T-helper 2 cell treated with Interferon-gamma antibody and Interleukin-4, amounts not matched to agents 5 μg/mL and 100 μg/mL, for 36 hours (primary cell): ENCODE measurements around the gene SH3RF3.
A peak's percentile ranks its signal among the peaks of the same experiment; 100 is the strongest.

Source experiments
- DNase-seq: peaks from one replicate; pipeline ENCODE4 v3.0.0; 2021; ENCODE audit warnings: low spot score
- H3K27ac Mint-ChIP-seq: one replicate; pipeline ENCODE4 v1.8.0; 2021; ENCODE audit warnings: mild to moderate bottlenecking, mixed read lengths
- H3K27me3 Mint-ChIP-seq: one replicate; pipeline ENCODE4 v1.8.0; 2021; ENCODE audit warnings: low read depth, mixed read lengths
- H3K36me3 Mint-ChIP-seq: one replicate; pipeline ENCODE4 v1.8.0; 2021; ENCODE audit warnings: low read depth, mixed read lengths
- H3K4me1 Mint-ChIP-seq: one replicate; pipeline ENCODE4 v1.8.0; 2021; ENCODE audit warnings: low read depth, mixed read lengths
- H3K4me3 Mint-ChIP-seq: one replicate; pipeline ENCODE4 v1.8.0; 2022; ENCODE audit warnings: mild to moderate bottlenecking, moderate library complexity, mixed read lengths
- H3K9me3 Mint-ChIP-seq: one replicate; pipeline ENCODE4 v1.8.0; 2021; ENCODE audit warnings: mixed read lengths

SH3RF3 gene

DNA sequence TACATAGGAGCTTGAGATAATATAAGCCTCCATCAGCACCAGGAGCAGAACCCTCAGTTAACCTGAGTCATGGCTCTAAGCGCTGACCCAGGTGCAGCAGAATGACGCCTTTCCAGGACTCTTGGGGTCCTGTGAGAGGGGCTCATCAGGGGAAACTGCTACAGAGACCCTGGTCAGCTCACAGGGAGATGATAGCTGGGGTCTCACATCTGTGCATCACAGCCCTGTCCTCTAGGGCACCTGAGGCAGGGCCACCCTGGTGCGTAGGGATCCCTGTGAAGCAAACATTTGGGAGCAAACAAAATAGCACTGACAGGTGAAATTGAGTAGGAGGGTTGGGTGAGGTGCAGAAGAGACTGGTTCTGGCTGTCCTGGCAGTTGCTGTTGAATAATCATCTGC is 219.2 kb downstream of the SH3RF3 start:
- DNase-seq, result no peak
- no peaks in the 10 kb centered on the region for H3K9me3 Mint-ChIP-seq
- H3K4me3 Mint-ChIP-seq, result no peak overlapping the region
- peaks cover 13% of the 10 kb centered on the region for H3K4me1 Mint-ChIP-seq
- no peaks in the 10 kb centered on the region for H3K36me3 Mint-ChIP-seq
- H3K27ac Mint-ChIP-seq, result no peak overlapping the region
- peaks cover 25% of the 10 kb centered on the region for H3K27me3 Mint-ChIP-seq

DNA sequence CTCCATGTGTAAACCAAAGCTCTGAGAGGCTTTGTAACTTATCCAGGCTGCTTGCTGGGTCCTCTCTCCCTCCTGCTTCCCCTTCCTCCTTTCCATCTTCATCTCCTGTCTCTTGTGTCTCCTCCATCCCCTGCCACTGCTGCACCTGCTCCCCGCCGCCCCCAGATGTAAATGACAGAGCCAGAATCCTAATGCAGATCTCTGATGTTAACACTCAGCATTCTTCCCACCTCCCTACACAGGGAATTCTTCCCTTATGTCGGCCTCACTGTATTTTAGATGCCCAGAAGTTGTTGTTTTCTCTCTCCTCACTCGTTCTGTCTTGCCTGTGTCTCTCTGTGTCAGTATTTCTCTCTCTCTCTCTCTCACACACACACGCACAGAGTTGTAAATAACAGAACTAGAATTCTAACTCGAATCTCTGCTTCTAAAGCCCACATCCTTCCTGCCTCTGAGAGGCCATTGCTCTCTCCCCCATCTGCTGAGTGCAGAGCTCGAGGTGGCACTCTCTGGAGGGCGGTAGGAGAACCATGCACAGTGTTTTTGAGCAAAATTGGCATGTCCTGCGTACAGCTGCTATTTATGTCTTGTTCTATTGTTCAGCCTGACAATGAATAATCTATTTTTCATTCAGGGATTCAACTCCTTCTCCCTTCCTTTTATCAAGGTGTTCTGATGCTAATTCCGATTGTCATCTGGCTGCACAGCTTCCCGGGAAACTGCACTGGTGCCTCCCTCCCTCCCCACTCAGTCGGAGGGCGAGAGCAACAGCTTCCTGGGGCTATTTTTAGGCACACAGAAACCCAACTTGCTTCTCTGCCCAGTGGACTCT is 219.9 kb downstream of the SH3RF3 start:
- Mint-ChIP-seq H3K36me3 (no peaks in the 10 kb centered on the region), H3K27me3 (peaks cover 20% of the 10 kb centered on the region), H3K9me3 (no peaks in the 10 kb centered on the region), H3K27ac (peak overlapping the region; percentile 76), H3K4me1 (peaks cover 13% of the 10 kb centered on the region), H3K4me3 (peak overlapping the region; percentile 45)
- no peak for DNase-seq

DNA sequence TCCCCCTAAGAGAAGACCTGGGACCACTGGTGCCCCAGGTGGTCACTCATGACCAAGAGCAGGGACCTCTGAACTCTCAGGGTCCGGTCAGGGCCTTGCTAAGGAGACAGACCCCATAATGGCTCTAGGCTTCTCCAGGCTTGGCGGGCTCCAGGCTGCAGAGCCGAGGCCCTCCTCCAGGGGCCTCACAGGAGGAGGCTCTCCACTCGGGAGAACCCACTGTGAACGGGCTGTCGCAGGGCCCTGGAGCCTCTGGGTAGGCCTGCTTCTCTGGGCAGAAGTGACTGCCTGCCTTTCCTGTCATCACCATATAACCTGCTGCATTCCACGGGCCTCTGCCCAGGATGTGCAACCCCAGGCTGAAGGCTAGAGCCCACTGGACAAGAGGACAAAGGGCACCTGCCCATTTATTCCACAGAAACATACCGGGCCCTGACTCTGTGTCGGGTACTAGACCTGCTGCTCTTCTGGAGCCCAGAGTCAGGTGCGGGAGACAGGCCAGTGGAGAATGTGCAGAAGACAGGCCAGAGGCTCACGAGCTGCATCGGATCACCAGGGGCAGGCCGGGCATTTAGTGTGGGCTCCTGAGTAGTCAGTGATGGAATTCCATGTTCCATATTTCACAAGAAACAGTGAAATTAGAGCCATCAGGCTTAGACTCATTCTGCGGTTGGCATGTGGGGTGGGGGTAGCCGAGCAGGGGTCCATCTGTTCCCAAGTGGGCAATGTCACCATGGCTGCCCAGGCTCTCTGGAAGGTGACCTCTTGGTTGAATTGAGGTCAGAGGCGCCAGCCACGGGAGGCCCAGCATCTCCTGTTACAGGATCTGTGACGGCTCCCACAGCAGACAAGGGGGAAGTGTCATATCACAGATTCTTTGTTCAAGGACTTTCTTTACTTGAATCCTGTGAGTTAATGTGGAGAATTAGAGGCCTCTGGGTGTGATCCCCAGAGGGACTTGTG is 220.8 kb downstream of the SH3RF3 start:
- no peaks in the 10 kb centered on the region for H3K9me3 Mint-ChIP-seq
- H3K4me1 Mint-ChIP-seq, result peaks cover 13% of the 10 kb centered on the region
- H3K36me3 Mint-ChIP-seq, result no peaks in the 10 kb centered on the region
- DNase-seq, result no peak
- no peak overlapping the region for H3K27ac Mint-ChIP-seq
- no peak overlapping the region for H3K4me3 Mint-ChIP-seq
- peaks cover 14% of the 10 kb centered on the region for H3K27me3 Mint-ChIP-seq

DNA sequence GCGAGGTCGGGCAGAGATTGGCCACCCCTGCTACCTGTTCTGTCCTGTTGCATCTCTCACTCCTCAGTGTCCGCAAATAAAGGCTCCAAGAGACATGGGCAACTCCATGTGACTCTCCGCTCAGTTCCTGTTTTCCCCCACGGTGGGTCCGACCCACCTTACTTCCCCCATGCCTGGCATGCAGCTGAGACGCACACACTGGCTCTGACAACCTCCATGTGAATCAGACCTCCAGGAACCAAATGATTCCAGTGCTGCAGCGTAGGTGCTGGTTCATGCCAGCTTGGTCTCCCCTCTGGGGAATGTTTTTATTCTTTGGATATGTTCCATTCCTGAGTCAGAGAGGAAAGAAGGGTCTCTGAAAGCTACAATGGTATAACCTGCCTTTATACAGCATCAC is 221.5 kb downstream of the SH3RF3 start:
- Mint-ChIP-seq H3K27ac (no peak overlapping the region), H3K4me3 (no peak overlapping the region), H3K9me3 (no peaks in the 10 kb centered on the region), H3K27me3 (peaks cover 13% of the 10 kb centered on the region), H3K4me1 (peaks cover 13% of the 10 kb centered on the region), H3K36me3 (no peaks in the 10 kb centered on the region)
- DNase-seq, result no peak

GRCh38 chr2:109351164-109351756 is 222.3 kb downstream of the SH3RF3 start:
- peaks cover 13% of the 10 kb centered on the region for H3K4me1 Mint-ChIP-seq
- no peaks in the 10 kb centered on the region for H3K9me3 Mint-ChIP-seq
- no peak overlapping the region for H3K27ac Mint-ChIP-seq
- DNase-seq, result no peak
- no peak overlapping the region for H3K4me3 Mint-ChIP-seq
- H3K36me3 Mint-ChIP-seq, result no peaks in the 10 kb centered on the region
- peaks cover 7% of the 10 kb centered on the region for H3K27me3 Mint-ChIP-seq

GRCh38 chr2:109352056-109352897 is 223.3 kb downstream of the SH3RF3 start:
- no peak for DNase-seq
- H3K4me3 Mint-ChIP-seq, result no peak overlapping the region
- H3K9me3 Mint-ChIP-seq, result no peaks in the 10 kb centered on the region
- no peaks in the 10 kb centered on the region for H3K36me3 Mint-ChIP-seq
- H3K4me1 Mint-ChIP-seq, result peaks cover 13% of the 10 kb centered on the region
- no peak overlapping the region for H3K27ac Mint-ChIP-seq
- peaks cover 6% of the 10 kb centered on the region for H3K27me3 Mint-ChIP-seq

DNA sequence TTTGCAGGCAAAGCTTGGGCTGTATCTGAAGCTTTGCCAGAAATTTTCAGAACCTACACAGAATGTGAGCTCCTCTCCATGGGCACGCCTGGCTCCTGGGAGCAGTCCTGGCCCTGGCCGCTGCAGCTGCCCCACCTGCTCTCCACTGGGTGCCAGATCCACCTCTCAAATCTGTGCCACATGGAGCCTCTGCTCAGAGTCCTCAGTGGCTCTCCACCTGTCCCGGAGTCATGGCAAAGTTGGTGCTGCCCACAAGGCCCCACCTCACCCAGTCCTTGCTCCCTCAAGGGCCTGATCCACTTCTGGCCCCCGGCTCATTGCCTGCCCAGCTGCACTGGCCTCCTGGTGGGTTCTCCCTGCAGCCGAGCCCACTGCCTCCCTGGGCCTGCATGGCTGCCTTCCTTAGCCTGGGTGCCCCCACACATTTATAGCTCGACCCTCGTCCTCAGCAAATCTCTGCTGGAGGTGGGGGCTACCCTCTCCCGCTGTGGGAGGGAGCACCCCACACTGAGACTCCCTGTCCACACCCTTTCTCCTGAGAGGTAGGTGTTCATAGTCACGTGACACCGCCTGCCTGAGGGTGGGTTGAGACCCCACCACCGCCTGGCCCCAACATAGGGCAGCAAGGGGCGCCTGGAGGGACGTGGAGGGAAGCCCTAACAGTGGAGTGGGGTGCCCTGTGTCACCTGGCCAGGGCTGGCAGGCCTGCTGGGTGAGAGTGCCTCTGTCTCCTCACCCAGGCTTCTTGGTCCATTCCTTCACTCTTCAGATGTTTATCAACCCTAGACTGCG is 224.1 kb downstream of the SH3RF3 start:
- H3K4me3 Mint-ChIP-seq, result no peak overlapping the region
- peaks cover 13% of the 10 kb centered on the region for H3K4me1 Mint-ChIP-seq
- H3K9me3 Mint-ChIP-seq, result peaks cover 2% of the 10 kb centered on the region
- peaks cover 6% of the 10 kb centered on the region for H3K27me3 Mint-ChIP-seq
- no peak overlapping the region for H3K27ac Mint-ChIP-seq
- no peak for DNase-seq
- no peaks in the 10 kb centered on the region for H3K36me3 Mint-ChIP-seq

- peaks cover 9% of the 10 kb centered on the region for H3K9me3 Mint-ChIP-seq
- H3K4me3 Mint-ChIP-seq, result no peak overlapping the region
- H3K36me3 Mint-ChIP-seq, result no peaks in the 10 kb centered on the region
- H3K27me3 Mint-ChIP-seq, result peaks cover 13% of the 10 kb centered on the region
- DNase-seq, result no peak
- peaks cover 7% of the 10 kb centered on the region for H3K4me1 Mint-ChIP-seq
- H3K27ac Mint-ChIP-seq, result no peak overlapping the region
These were observed 225.1 kb downstream of the SH3RF3 start for GRCh38 chr2:109353806-109354745.

GRCh38 chr2:109355192-109355843 is 226.3 kb downstream of the SH3RF3 start:
- Mint-ChIP-seq H3K4me1 (peaks cover 2% of the 10 kb centered on the region), H3K9me3 (peaks cover 9% of the 10 kb centered on the region), H3K27me3 (peaks cover 15% of the 10 kb centered on the region), H3K27ac (no peak overlapping the region), H3K4me3 (no peak overlapping the region), H3K36me3 (no peaks in the 10 kb centered on the region)
- DNase-seq, result no peak

DNA sequence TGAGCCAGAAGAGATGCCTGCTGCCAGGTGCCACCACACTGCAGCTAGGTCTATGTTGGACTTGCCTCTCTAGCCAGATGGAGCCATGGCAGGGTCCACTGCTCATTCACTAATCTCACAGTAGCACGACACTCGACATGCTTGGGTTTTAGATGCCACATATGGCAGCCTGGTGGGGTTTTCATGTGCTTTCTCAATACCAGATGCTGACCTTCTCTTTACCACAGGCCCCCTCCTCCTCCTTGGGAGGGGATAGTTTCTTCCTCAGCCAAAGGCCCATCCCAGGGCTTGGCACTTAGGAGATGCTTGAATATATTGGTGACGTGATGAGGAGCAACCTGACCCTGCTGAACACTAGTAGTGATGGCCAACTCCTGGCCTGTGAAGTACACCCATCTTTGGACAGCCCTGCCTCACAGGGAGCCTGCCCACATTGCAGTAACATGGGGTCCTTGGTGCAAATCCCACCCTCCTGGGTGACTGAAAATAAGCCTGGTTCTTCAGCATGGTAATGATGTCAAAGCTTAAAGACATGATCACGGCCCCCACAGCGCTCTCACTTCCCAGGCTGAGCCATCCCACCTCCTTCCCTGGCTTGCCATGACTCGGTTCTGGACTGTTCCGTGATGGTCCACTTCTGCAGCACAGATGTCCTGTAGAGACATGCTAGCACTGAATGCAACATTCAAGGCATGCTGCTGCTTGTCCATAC is 227.5 kb downstream of the SH3RF3 start:
- DNase-seq, result no peak
- Mint-ChIP-seq H3K4me1 (no peaks in the 10 kb centered on the region), H3K27ac (no peak overlapping the region), H3K9me3 (peaks cover 9% of the 10 kb centered on the region), H3K27me3 (peaks cover 14% of the 10 kb centered on the region), H3K4me3 (no peak overlapping the region), H3K36me3 (no peaks in the 10 kb centered on the region)

DNA sequence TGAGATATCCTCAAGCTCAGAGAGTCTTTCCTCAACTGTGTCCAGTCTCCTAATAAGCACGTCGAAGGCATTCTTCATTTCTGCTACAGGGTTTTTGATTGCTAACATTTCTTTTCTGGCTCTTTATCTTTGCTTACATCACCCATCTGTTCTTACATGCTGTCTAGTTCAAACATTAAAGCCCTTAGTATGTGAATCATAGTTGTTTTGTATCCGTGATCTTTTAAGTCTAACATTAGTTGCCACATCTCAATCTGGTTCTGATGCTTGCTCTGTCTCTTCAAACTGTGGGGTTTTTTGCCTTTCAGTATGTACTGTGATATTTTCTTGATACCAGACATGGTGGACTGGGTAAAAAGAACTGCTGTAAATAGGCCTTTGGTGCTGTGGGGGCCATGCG is 235.2 kb downstream of the SH3RF3 start:
- peaks cover 30% of the 10 kb centered on the region for H3K27me3 Mint-ChIP-seq
- H3K36me3 Mint-ChIP-seq, result no peaks in the 10 kb centered on the region
- no peak overlapping the region for H3K27ac Mint-ChIP-seq
- no peaks in the 10 kb centered on the region for H3K4me1 Mint-ChIP-seq
- no peak overlapping the region for H3K4me3 Mint-ChIP-seq
- DNase-seq, result no peak
- no peaks in the 10 kb centered on the region for H3K9me3 Mint-ChIP-seq
